Measurements from ENCODE around the gene SPACA6. TPM values are rescaled to one million over a fixed set of nuclear protein-coding genes. Genes with fewer than 3 reads are reported as not detected.

SPACA6 gene
- total RNA-seq, 1 donor from 2014 or later: 8.0 TPM

DNA sequence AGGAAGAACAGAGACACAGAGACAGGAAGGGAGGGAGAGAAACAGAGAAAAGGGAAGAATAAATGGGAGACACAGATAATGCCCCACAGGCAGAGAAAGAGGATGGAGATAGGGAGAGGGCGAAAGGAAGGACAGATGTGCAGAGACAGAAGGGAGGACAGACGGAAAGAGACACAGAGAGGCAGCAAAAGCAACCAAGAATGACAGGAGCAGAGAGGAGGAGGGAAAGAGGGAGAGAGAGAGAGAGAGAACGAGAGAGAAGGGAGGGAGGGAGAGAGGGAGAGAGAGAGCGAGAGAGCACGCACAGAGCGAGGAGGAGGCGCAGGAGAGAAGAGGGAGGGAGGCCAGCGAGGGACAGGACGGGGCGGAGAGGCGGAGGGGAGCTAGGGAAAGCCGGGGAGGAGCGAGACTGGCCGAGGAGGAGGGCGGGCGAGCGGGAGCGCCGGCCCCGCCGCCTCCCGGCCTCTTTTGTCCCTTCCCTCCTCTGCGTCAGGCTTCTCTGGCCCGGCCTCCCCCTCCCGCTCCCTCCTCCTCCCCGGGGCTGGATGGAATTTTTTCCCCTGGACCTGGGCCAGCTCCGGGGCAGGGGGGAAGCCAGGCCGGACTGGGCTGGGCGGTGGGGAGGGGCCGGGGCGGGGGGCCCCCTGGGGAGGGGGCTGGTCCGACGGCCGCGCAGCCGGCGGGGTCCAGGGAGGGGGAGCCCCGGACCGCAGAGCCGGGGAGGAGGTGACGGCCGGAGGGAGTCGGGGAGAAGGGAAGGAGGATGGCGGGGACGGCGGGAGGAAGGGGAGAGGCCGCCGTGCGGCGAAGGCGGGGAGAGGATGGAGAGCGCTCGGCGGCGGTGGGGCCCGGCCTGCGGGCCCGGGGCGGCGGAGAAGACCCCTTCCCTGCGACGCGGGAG, 4.2 kb upstream of the SPACA6 start:
- DNase-seq (ENCODE audit: low read depth): peak; percentile 93

DNA sequence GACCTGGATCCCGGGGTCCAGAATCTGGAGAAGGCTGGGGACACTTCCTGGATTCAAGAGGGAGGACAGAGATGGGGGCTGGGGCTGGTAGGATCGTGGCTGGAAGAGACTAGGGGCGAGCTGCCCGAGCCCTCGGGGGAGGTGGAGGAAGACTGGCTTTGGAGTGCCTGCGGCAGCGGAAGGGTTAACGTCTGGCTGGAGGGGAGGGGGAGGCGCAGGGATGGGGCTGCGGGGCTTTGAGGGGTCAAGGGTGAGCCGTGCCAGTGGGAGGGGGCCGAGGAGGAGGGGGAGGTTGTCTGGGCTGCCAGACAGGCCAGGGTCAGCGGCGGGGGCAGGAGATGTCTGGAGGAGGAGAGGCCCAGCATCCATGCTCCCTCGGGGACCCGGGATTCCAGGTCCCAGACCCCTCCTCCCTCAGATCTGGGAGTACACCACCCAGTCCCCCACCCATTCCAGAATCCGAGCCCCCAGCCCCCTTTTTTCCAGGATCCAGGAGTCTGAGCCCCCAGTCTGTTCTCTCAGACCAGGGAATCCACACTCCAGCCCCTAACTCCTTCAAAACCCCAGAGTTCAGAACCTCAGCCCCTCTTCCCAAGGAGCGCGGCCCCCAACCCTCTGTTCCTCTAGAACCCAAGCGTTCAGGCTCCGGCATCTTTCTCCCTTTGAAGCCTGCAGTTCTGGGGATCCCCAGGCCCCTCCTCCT, 3.2 kb upstream of the SPACA6 start:
- peak; percentile 29 for DNase-seq (ENCODE audit: low read depth)

DNA sequence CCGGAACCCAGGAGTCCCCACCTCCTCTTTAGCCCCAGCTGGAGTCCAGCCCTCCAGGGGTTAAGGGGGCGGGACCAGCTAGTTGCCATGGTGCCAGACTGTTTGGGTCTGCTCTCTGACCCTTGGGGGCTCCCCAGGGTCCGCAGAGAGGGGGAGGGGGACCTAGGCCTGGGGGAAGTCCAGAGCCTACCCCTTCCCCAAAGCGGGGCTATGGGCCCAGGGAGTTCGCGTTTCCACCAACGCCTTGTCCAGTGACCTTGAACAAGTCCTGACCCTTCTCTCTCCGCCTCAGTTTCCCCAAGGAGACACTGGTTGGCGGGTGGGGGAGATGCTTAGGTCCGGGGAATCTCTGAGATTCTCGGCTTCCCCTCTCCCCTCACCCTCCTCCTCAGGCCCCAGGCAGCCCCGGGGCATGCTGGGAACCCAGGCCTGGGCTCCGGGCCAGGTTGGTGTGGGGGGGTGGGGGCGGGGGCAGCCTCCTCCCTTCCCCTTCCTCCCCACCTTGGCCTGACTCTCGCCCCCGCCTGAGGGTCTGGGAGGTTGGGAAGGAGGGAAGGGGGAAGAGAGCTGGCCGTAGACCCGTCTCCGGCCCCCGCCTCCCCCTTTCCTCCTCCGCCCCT, 2.6 kb upstream of the SPACA6 start:
- DNase-seq (ENCODE audit: low read depth): peak; percentile 71

DNA sequence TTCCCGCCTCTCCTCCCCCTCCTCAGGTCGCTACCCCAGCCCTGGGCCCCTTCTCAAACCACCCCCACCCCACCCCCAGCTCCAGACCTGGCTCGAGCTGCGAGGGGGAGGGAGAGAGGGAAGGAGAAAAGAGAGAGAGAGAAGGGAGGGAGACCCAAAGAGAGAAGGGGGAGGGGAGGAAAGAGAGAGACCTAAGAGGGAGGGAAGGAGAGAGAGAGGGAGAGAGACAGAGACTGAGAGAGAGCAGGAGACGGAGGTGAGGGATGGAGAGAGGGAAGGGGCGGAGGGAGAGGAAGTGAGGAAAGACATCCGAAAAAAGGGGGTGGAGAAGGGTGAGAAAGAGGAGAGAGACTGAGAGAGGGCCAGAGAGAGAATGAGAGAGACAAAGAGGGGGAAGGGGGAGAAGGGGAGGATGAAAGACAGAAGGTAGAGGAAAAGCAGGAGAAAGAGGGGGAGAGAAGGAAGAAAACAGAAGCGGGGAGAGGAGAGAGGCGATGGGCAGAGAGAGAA, 2.0 kb upstream of the SPACA6 start:
- peak; percentile 39 for DNase-seq (ENCODE audit: low read depth)

DNA sequence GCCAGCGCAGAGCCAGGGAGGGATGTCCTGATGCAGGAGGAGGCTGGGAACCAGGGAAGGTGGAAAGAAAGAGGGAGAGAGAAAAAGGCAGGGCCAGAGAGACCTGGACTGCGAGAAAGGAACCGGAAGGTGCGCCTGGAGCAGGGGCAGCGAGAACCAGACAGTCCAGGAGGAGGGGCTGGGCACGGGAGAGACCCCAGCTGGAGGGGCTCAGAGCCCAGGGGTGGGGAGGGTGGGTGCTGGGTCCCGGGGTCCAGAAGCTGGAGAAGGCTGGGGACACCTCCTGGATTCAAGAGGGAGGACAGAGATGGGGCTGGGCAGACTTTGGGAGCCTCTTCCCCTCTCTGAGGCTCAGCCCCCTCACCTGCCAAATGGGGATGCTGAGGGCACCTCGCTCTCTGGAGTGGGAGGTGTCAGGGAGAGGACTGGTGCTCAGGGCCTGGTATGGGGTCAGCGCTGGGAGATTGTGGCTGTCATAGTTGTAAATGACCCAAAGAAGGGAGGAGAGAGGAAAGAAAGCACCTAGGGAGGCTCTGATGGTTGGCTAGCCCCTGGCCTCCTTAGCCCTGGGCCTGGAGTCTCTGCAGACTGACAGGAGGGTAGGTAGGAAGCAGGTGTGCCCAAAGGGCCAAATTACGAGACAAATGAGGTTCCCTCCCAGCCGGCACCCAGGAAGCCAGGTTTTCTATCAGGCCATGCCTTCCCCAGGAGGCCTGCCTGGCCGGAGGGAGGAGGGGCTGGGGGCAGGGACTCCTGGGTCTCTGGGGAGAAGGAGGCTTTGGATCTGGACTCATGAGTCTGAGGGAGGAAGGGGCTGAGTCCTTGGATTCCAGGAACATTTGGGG, 1.3 kb upstream of the SPACA6 start:
- no peak for DNase-seq (ENCODE audit: low read depth)

DNA sequence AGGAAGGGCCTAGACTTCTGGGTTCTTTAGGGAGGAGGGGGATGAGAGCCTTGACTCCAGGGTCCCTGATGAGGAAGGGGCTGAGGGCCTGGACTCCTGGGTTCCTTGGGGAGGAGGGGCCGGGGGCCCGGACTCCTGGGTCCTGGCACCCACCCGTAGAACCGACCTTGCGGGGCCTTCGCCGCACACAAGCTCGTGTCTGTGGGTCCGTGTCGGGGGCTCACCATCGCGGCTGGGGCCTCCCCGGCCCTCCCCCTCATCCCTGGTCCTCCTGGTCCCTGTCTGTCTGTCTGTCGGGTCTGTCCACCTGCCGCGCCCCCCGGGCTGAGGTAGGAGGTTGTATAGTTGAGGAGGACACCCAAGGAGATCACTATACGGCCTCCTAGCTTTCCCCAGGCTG, 662 bp upstream of the SPACA6 start:
- DNase-seq (ENCODE audit: low read depth): no peak

DNA sequence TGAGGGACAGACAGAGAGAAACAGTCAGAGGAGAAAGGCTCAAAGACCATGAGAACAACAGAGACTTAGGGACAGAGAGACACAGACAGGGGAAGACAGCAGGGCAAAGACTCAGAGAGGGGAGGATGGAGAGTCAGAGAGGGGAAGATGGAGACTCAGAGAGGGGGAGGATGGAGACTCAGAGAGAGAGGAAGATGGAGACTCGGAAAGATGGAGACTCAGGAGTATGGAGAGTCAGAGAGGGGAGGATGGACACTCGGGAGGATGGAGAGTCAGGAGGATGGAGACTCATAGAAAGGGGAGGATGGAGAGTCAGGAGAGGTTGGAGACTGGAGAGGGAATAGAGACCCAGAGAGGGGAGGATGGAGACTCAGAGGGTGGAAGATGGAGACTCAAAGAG, 689 bp downstream of the SPACA6 start:
- DNase-seq (ENCODE audit: low read depth): no peak

DNA sequence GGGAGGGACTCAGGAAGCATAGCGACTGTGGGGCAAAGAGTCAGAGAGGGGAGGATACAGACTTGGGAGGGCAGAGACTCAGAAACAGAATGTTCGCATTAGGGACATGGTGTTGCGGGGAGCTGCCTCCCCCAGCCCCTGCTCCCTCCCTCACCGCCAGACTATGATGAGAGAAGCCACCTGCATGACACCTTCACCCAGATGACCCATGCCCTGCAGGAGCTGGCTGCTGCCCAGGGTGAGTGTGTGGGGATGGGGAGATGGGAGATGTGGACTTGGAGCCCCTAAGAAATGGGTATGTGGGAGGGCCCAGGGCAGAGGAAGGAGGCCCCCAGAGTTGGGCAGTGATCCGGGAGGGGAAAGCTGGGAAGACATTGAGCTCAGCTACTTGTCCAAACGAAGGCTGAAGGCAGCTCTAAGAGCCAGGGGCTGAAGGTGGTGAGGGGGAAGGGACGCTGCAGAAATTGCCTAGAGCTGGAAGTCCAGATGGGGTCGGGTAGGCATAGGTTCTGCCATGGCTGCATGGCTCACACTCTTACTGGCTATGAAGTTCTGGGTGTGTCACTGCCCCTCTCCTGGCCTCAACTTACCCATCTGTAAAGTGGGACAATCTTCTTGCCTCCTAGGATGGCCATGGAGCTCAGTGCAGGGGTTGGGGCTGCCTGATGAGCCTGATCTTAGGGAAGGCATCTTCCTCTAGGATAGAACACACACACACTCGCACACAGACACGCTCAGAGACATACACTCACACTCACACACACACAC, 1.4 kb downstream of the SPACA6 start:
- no peak for DNase-seq (ENCODE audit: low read depth)

DNA sequence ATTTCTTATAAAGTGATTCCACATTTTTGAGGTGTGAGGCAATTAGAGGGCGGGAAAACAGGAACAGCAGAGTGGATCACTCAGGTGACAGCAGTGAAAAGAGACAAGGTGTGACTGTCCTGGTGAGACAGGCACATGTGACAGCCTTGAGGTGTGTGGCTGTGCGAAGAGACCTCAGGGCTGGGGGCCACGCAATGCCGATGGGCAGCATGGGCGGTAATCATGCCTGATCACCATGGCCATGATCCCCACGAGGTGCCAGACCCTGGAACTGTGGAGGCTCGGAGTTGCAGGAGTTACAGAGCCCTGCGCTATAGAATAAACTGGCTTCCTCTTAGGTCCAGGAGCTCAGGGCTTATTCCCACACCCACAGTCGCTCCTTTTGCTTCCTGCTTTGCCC, 2.0 kb downstream of the SPACA6 start:
- no peak for DNase-seq (ENCODE audit: low read depth)

DNA sequence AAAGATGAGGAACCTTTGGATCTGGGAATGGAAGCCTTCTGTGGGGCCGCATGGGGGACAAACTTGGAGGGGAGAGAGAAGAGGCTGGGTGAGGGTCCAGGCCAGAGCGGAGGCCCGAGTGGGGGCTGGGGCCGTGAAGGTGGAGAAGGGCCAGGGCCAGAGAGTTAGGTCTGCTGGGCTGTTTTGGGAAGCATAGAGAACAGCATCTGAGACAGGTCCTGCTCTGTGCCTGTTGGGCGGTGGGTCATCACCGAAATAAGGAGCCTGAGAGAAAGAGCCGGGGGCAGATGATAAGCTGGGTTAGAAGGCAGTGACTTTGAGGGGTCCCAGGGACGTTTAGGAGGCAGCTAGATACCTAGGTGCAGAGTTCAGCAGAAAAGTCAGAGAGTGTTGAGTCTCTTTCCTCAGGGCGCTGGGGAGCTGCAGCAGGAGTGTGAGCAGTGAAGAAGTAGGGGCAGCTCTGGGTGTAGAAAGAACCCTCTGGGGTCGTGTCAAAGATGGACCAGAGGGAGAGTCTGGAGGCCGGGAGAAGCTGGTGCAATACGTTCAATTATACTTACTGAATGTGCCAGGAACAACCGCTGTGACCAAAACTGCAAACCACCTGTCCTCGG, 2.7 kb downstream of the SPACA6 start:
- no peak for DNase-seq (ENCODE audit: low read depth)

DNA sequence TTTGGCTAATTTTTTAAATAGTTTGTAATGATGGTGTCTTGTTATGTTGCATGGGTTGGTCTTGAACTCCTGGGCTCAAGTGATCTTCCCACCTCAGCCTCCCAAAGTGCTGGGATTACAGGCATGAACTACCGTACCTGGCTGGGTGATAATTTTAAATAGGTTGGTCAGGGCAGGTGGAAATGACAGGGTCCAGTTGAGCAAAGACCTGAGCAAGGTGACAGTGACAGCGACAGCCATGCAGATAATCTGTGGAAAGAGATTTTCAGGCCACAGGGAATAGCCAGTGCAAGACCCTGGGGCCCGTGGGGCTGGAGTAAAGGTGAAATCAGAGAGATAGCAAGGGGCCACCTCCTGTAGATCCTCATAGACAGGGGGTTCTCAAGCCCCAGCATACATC, 3.5 kb downstream of the SPACA6 start:
- no peak for DNase-seq (ENCODE audit: low read depth)

DNA sequence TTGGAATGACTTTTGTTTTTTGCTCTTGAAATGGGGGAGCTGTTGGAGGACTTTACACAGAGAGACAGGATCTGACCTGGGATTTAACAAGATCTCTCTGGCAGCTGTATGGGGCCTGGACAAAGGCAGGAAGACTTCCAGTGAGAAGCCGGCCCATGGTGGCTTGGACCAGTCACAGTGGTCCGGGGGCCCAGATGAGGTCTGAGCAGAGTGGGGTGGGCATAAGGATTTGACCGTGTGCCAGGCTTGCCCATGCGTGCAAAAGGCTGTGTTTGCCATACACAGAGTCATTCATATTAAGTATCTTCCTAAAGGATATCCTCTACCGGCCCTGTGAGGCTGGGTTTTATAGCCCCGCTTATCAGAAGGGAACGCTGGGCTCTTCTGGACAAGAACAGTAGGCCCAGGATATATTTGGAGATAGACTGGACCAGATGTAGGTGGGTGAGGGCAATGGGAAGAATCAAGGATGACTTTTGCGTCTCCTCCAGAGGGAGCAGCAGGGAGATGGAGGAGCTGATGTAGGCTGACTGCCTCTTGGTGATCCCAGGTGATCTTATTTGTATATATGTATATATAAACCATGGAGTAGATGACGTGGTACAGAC, 4.1 kb downstream of the SPACA6 start:
- no peak for DNase-seq (ENCODE audit: low read depth)

DNA sequence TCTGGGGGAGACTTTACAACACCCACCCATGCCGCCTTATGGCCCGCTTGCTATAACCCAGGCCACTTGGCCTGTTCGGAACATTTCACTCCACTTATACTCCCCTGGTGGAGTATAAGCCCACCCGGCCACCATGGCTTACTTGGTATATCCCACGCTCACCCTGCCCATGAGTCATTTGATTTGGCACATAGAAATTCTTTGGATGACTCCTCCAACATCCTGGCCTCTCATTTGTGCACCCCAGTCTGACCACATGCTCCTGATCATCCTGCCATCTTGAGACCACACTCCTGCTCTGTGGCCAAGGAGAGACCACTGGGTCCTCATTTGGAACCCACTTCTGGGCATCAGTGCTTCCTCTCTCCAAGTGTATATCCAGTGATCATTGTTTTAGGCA, 5.2 kb downstream of the SPACA6 start:
- peak; percentile 55 for DNase-seq (ENCODE audit: low read depth)

DNA sequence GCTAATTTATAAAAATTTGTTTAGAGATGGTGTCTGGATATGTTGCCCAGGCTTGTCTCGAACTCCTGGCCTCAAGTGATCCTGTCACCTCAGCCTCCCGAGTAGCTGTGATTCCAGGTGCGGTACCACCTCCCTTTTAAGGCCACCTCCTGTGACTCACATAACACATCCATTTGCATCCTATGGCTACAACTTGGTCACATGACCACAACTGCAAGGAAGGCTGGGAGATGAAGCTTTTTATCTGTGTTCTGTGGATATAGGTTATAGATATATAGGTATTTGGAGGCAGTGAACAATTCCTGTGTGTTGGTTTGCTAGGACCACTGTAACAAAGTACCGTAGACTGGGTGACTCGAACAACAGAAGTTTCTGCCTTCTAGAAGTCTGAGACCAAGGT, 6.0 kb downstream of the SPACA6 start:
- DNase-seq (ENCODE audit: low read depth): no peak

DNA sequence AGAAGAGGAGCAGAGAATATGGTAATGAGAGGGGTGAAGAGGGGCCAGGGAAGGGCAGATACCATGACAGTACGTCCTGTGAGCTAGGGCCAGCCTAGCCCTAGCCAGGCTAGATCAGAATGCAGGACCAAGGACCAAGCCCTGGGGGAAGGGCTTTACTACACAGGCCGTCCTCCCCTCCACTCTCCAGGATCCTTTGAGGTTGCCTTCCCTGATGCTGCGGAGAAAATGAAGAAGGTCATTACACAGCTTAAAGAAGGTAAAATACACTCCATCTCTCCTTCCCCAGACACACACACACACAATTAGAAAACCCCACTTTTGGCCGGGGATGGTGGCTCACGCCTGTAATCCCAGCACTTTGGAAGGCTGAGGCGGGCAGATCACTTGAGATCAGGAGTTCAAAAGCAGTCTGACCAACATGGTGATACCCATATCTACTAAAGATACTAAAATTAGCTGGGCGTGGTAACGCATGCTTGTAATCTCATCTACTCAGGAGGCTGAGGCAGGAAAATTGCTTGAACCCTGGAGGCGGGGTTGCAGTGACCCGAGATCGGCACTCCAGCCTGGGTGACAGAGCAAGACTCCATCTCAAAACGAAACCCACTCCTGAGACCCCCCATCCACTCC, 8.5 kb downstream of the SPACA6 start:
- DNase-seq (ENCODE audit: low read depth): no peak

DNA sequence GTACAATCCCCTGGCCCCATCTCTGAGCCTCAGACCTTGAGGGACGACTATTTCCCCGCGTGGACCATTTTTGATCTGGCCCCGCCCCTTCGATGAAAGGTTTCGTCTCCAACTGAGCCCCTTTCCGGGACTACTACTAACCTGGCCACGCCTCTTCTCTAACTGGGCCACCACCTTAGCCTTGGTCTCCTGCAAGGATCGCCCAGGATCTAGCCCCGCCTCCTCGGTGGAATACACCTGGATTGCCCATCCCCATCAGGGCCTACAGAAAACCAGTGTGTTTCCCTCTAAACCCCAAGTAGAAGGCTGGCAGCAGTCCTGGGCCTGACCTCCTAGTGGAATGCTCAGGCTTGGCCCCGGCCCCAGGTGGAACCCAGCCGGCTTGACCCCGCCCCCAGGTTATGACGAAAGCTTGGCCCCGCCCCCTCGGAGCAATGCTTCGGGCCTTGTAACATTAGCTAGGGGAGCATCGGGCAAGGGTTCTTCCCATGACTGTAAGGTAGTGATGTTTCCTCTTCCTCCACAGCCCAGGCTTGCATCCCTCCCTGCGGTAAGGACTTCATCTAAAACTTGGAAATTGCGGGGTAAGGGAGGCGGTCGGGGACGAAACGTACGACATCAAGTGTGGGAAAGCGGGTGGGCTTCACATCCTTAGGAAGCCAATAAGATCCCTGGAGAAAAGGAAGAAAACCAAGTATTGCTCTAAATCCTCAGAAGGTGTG, 9.1 kb downstream of the SPACA6 start:
- DNase-seq (ENCODE audit: low read depth): no peak

DNA sequence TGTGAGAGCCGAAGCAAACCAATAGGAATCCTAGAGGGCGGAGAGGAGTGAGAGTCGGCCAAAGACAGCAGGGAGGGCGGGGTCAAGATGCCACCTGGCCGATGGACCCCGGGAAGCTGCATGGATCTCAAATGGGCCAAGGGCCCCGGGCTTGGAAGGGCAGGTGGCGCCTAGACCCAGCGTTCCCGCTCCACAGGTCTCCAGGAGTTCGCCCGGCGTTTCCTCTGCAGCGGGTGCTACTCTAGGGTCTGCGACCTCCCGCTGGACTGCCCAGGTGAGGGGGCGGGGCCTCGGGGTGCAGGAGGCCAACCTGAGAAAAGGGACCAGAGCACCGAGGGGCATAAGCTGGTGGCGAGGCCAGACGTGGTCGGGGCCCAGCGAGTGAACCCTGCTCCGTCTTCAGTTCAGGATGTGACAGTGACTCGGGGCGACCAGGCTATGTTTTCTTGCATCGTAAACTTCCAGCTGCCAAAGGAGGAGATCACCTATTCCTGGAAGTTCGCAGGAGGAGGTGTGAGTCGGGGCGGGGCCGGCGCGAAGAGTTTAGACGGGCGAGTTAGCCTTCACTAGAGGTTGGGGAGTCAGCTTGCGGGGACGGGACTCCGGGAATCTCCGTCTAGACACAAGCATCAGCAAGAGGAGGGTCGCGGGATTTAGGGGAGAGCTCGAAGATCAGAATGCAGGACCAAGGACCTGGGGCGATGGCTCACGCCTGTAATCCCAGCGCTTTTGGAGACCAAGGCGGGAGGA, 9.9 kb downstream of the SPACA6 start:
- no peak for DNase-seq (ENCODE audit: low read depth)
